Body of pancreas (tissue), 4 donors: ENCODE measurements around the gene MRPL46. TPM values are rescaled to one million over a fixed set of nuclear protein-coding genes. Genes with fewer than 3 reads are reported as not detected.

Source experiments
- ATAC-seq: fragments of 150-250 bp; one replicate; pipeline ENCODE4 v1.9.1; 2016
- DNase-seq, 4 donors: peaks; one replicate each; pipeline ENCODE4 v3.0.0-alpha.2; 2019
- H3K27ac ChIP-seq, 4 donors: fragments of 200-600 bp; sonication (generic); 1 replicate in 3 of 4; 2 replicates in 1 of 4; pipeline versions ENCODE4 v1.5.1 to v1.6.1; 2016 to 2019; ENCODE audit warnings: mild to moderate bottlenecking in 1 of 4, mixed read lengths in 1 of 4, moderate library complexity in 1 of 4
- H3K27me3 ChIP-seq, 2 donors: fragments of 200-600 bp; sonication (generic); one replicate each; pipeline ENCODE4 v1.6.0; 2016; ENCODE audit warnings: mild to moderate bottlenecking in 1 of 2
- H3K36me3 ChIP-seq, 2 donors: fragments of 200-600 bp; sonication (generic); replicated peaks in 1 of 2; 2 replicates each; pipeline ENCODE4 v1.5.1; 2016; ENCODE audit warnings: low read depth in 2 of 2; ENCODE audit not compliant: insufficient read depth in 1 of 2
- H3K4me1 ChIP-seq: fragments of 200-600 bp; sonication (generic); one replicate; pipeline ENCODE4 v1.6.0; 2016
- H3K4me3 ChIP-seq, 2 donors: fragments of 200-600 bp; sonication (generic); 1 replicate in 1 of 2; 2 replicates in 1 of 2; pipeline ENCODE4 v1.5.1; 2016 to 2019
- H3K9me3 ChIP-seq, 3 donors: fragments of 200-600 bp; sonication (generic); 1 replicate in 2 of 3; 2 replicates in 1 of 3; pipeline ENCODE4 v1.5.1; 2016
- CTCF ChIP-seq, 7 experiments: fragments of 450-650 bp in 4 of 7; fragments of 200-600 bp in 3 of 7; sonication (generic) in 3 of 7; IDR thresholded peaks; one replicate each; pipeline ENCODE4 v1.5.1; 2016 to 2019; ENCODE audit warnings: antibody characterized with exemption in 7 of 7
- POLR2A ChIP-seq, 3 donors: fragments of 450-650 bp; IDR thresholded peaks; one replicate each; pipeline ENCODE4 v1.6.1; 2016; ENCODE audit warnings: antibody characterized with exemption in 3 of 3, mild to moderate bottlenecking in 2 of 3
- WGBS, 2 donors: methylation state at CpG; one replicate each; pipeline ENCODE4 v1.1.5; 2017; 5-methylcytosine and 5-hydroxymethylcytosine counted together
- intact Hi-C: fragments of 100-400 bp; cut with DNase I; formaldehyde crosslinking; loops from one replicate; pipeline ENCODE4 v1.15.1; 2023
- total RNA-seq, 2 donors: library from RNA; depleted of rRNA; stranded (reverse); fragments of >200 nt; gene quantifications; one replicate each; pipeline ENCODE4 v1.1.0, GENCODE V29; 2016

Gene MRPL46
- total RNA-seq, 2 donors from 2014 or later = 9.6 to 16.2 TPM

- H3K4me3 ChIP-seq = no peak overlapping the region
- no peak for ATAC-seq
- no peak overlapping the region for H3K27ac ChIP-seq
- no peaks in the 10 kb centered on the region for H3K36me3 ChIP-seq
- H3K9me3 ChIP-seq = no peaks in the 10 kb centered on the region
- peaks cover 0 to 5% of the 10 kb centered on the region in 2 donors for H3K27me3 ChIP-seq
- TF ChIP-seq POLR2A (IDR thresholded peaks at IDR 0.05) = no peak
- no peak for TF ChIP-seq CTCF (IDR thresholded peaks at IDR 0.05)
- H3K4me1 ChIP-seq = no peaks in the 10 kb centered on the region
- 26 to 29% methylated on average over 3 of the region's 3 CpGs for WGBS, 2 donors
- intact Hi-C loops = no loop called here
- DNase-seq = no peak
These were observed 47.4 kb downstream of the MRPL46 start for GRCh38 chr15:88419830-88420229.

Other genes starting within 250 kb of the MRPL46 start
- gene NTRK3, start 210.6 kb downstream of the MRPL46 start, total RNA-seq = 1 to 10 TPM in 1 of 2 donors, under 1 TPM in 1; 0.66 to 5.2 TPM
- 10 to 100 TPM; 16.2 to 35.5 TPM for gene MRPS11, start 320 bp upstream of the MRPL46 start, total RNA-seq
- 1 to 10 TPM; 8.2 to 8.3 TPM for gene DET1, start 79.3 kb upstream of the MRPL46 start, total RNA-seq
- gene AEN, start 154.0 kb upstream of the MRPL46 start, total RNA-seq = 10 to 100 TPM; 20.4 to 23.3 TPM
- gene ISG20, start 171.6 kb upstream of the MRPL46 start, total RNA-seq = 10 to 100 TPM in 1 of 2 donors, 1 to 10 TPM in 1; 2.9 to 25.4 TPM